Measurements from ENCODE around the gene BCHE.

DNA sequence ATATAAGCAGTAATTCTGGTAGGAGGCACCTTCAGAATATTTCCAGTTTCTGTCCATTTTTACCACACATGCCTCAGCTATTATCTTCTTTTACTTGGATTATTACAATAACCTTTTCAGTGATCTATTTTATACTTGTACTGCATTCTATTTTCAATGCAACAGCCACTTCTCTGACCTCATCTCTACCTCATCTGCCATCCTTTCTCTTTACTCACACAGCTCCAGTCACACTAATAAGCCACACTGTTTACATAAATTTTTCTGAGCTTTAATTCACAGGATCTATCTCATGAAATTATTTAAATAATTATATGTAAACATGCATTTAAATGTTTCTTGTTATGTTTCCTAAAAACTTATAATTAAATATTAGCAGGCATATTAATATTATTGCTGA lies 47.3 kb upstream of the BCHE start:
- TF ChIP-seq POLR2AphosphoS5 (IDR thresholded peaks at IDR 0.05; ENCODE audit: insufficient read depth in 1 of 2, low read depth in 1 of 2), result no peak
- TF ChIP-seq CTCF (IDR thresholded peaks at IDR 0.05), result no peak

Measured in vagina (tissue), 2 donors.